Loucy (cell line): ENCODE data around the gene HOXA3.

Experiments
- H2AFZ ChIP-seq: fragments of 200-600 bp; sonication (generic); 2 replicates; pipeline ENCODE4 v1.6.0; 2016; ENCODE audit warnings: antibody characterized with exemption, mild to moderate bottlenecking, low read length, moderate library complexity
- H3F3A ChIP-seq: fragments of 200-600 bp; 2 replicates; pipeline ENCODE4 v1.6.0; 2016; ENCODE audit warnings: antibody characterized with exemption, low read depth, mild to moderate bottlenecking
- H3K27me3 ChIP-seq: fragments of 200-600 bp; sonication (generic); 2 replicates; pipeline ENCODE4 v1.6.1; 2014; ENCODE audit warnings: low read length, mild to moderate bottlenecking; ENCODE audit not compliant: insufficient read depth, poor library complexity, severe bottlenecking
- H3K36me3 ChIP-seq: fragments of 200-600 bp; sonication (generic); 2 replicates; pipeline ENCODE4 v1.6.1; 2016; ENCODE audit warnings: low read length; ENCODE audit not compliant: insufficient read depth
- H3K4me1 ChIP-seq: fragments of 200-600 bp; sonication (generic); 2 replicates; pipeline ENCODE4 v1.5.1; 2014; ENCODE audit warnings: low read length, mild to moderate bottlenecking; ENCODE audit not compliant: insufficient read depth, poor library complexity, severe bottlenecking
- H3K4me2 ChIP-seq: fragments of 200-600 bp; sonication (generic); 2 replicates; pipeline ENCODE4 v1.6.0; 2014; ENCODE audit warnings: antibody characterized with exemption, low read length, low read depth, mild to moderate bottlenecking; ENCODE audit not compliant: poor library complexity, severe bottlenecking
- H3K4me3 ChIP-seq: fragments of 200-600 bp; sonication (generic); 2 replicates; pipeline ENCODE4 v1.5.1; 2014; ENCODE audit warnings: low read length, mild to moderate bottlenecking, mixed read lengths; ENCODE audit not compliant: poor library complexity, severe bottlenecking
- H3K79me2 ChIP-seq: fragments of 200-600 bp; sonication (generic); 2 replicates; pipeline ENCODE4 v1.6.1; 2014; ENCODE audit warnings: low read length; ENCODE audit not compliant: insufficient read depth
- H3K9ac ChIP-seq: fragments of 200-600 bp; sonication (generic); 2 replicates; pipeline ENCODE4 v1.6.0; 2014; ENCODE audit warnings: mild to moderate bottlenecking, low read depth, low read length, moderate library complexity; ENCODE audit not compliant: poor library complexity, severe bottlenecking
- H3K9me2 ChIP-seq: fragments of 200-600 bp; sonication (generic); replicated peaks from 2 replicates; pipeline ENCODE4 v1.6.1; 2016; ENCODE audit warnings: low read depth, low read length, mixed read lengths
- H3K9me3 ChIP-seq: fragments of 200-600 bp; sonication (generic); 2 replicates; pipeline ENCODE4 v1.6.1; 2014; ENCODE audit warnings: mild to moderate bottlenecking, antibody characterized with exemption, low read length, low read depth; ENCODE audit not compliant: insufficient read depth
- H4K20me1 ChIP-seq: fragments of 200-600 bp; sonication (generic); 2 replicates; pipeline ENCODE4 v1.6.0; 2014; ENCODE audit warnings: antibody characterized with exemption, low read length, mild to moderate bottlenecking; ENCODE audit not compliant: insufficient read depth, poor library complexity, severe bottlenecking
- CTCF ChIP-seq: fragments of 200-600 bp; sonication (generic); conservative IDR thresholded peaks from 2 replicates; pipeline ENCODE4 v1.5.1; 2014; ENCODE audit warnings: mild to moderate bottlenecking, antibody characterized with exemption, low read length
- EZH2phosphoT487 ChIP-seq: fragments of 200-600 bp; IDR thresholded peaks from 2 replicates; pipeline ENCODE4 v1.6.1; 2018; ENCODE audit warnings: antibody characterized with exemption, mild to moderate bottlenecking, moderate library complexity, borderline replicate concordance

The HOXA3 gene

GRCh38 chr7:27158436-27159265, 6.3 kb upstream of the HOXA3 start:
- H3K79me2 ChIP-seq = peaks cover 98% of the 10 kb centered on the region
- no peak overlapping the region for H2AFZ ChIP-seq
- peaks cover 19% of the 10 kb centered on the region for H4K20me1 ChIP-seq
- H3K9ac ChIP-seq = peak overlapping the region; percentile 99
- H3K4me1 ChIP-seq = peaks cover 19% of the 10 kb centered on the region
- H3K4me2 ChIP-seq = peak overlapping the region; percentile 91
- no peaks in the 10 kb centered on the region for H3K9me2 ChIP-seq
- H3F3A ChIP-seq = peaks cover 12% of the 10 kb centered on the region; the same call in 1 of the 2 replicates
- peaks cover 17% of the 10 kb centered on the region for H3K36me3 ChIP-seq
- H3K27me3 ChIP-seq = peaks cover 19% of the 10 kb centered on the region
- TF ChIP-seq CTCF = no peak
- TF ChIP-seq EZH2phosphoT487 = no peak
- H3K9me3 ChIP-seq = no peaks in the 10 kb centered on the region
- H3K4me3 ChIP-seq = peak overlapping the region; percentile 94

GRCh38 chr7:27157702-27158431, 5.5 kb upstream of the HOXA3 start:
- H3K9me2 ChIP-seq = no peaks in the 10 kb centered on the region
- H3K4me3 ChIP-seq = peak overlapping the region; percentile 94
- peaks cover 27% of the 10 kb centered on the region for H3K4me1 ChIP-seq
- peaks cover 11% of the 10 kb centered on the region for H3K27me3 ChIP-seq
- peaks cover 11% of the 10 kb centered on the region for H4K20me1 ChIP-seq
- H2AFZ ChIP-seq = no peak overlapping the region
- H3K9me3 ChIP-seq = no peaks in the 10 kb centered on the region
- peaks cover 98% of the 10 kb centered on the region for H3K79me2 ChIP-seq
- H3F3A ChIP-seq = peaks cover 10% of the 10 kb centered on the region; the same call in 1 of the 2 replicates
- peak overlapping the region; percentile 99 for H3K9ac ChIP-seq
- TF ChIP-seq EZH2phosphoT487 = no peak
- TF ChIP-seq CTCF = no peak
- peak overlapping the region; percentile 91 for H3K4me2 ChIP-seq
- H3K36me3 ChIP-seq = peaks cover 9% of the 10 kb centered on the region

- TF ChIP-seq EZH2phosphoT487 (no peak), CTCF (no peak)
- Histone ChIP-seq H3K9me3 (no peaks in the 10 kb centered on the region), H3K36me3 (0 out of 2 replicates have a peak, but pooled peaks cover 3% of the 10 kb centered on the region), H3K9ac (peak overlapping the region; percentile 99), H3K4me1 (peaks cover 29% of the 10 kb centered on the region), H4K20me1 (peaks cover 5% of the 10 kb centered on the region), H3K4me2 (peak overlapping the region; percentile 91), H3K79me2 (peaks cover 98% of the 10 kb centered on the region), H3K9me2 (no peaks in the 10 kb centered on the region), H3K27me3 (peaks cover 6% of the 10 kb centered on the region), H2AFZ (no peak overlapping the region), H3F3A (peaks cover 5% of the 10 kb centered on the region; the same call in 1 of the 2 replicates), H3K4me3 (peak overlapping the region; percentile 94)
Measured at GRCh38 chr7:27156916-27157701, 4.7 kb upstream of the HOXA3 start.
